ENCODE measurements around the gene PGC.

DNA sequence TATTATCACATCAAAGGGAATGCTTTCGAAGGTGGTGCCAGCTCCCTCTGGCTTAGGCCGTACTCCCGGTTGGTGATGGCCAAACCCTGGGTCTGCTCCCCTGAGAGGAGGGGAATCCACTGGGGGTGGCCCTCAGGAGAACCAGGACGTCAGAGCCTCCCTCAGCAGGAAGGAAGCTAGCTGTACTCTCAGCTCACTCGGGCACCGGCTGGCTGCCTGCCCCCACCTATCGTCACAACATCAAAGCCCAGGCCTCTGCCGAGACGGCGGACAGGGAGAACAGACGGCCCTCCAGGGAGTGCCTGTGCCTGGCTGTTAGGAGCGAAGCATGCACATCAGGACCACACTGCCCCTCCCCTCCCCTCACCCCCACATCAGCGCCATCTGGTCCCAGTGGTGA is 9.2 kb upstream of the PGC start:
- TF ChIP-seq CTCF (conservative IDR thresholded peaks at IDR 0.05), result no peak
- no peak for TF ChIP-seq ZFX (IDR thresholded peaks at IDR 0.05)
